K562 (cell line): Measurements from ENCODE around the gene RNF223. TPM values are rescaled to one million over a fixed set of nuclear protein-coding genes. Genes with fewer than 3 reads are reported as not detected.

Experiments
- ATF1 ChIP-seq, 2 experiments: fragments of 450-650 bp in 1 of 2; IDR thresholded peaks; 2 replicates each; pipeline ENCODE4 v1.6.1; 2016; ENCODE audit warnings: missing compliant biosample characterization in 1 of 2, missing genetic modification characterization in 1 of 2
- CCNT2 ChIP-seq: IDR thresholded peaks from 2 replicates; pipeline ENCODE4 v1.6.1; 2011; ENCODE audit warnings: borderline replicate concordance, low read depth, mild to moderate bottlenecking, moderate library complexity, mixed read lengths, low read length; ENCODE audit not compliant: insufficient read length; ENCODE audit errors: extremely low read depth
- CREM ChIP-seq: IDR thresholded peaks from 2 replicates; pipeline ENCODE4 v1.6.1; 2014; ENCODE audit warnings: antibody characterized with exemption, low read depth
- CTCF ChIP-seq, 3 experiments: IDR thresholded peaks in 2 of 3; conservative IDR thresholded peaks in 1 of 3; 2 replicates each; pipeline ENCODE4 v1.5.1; 2011 to 2012; ENCODE audit warnings: low read length in 3 of 3, mild to moderate bottlenecking in 3 of 3, control low read depth in 2 of 3, improper control_type of control experiment in 1 of 3, inconsistent platforms in 1 of 3, low read depth in 1 of 3, mixed read lengths in 1 of 3, moderate library complexity in 1 of 3; ENCODE audit not compliant: insufficient read depth in 2 of 3
- CTCFL ChIP-seq: IDR thresholded peaks from 2 replicates; pipeline ENCODE4 v1.6.1; 2011; ENCODE audit warnings: borderline replicate concordance, low read depth, mild to moderate bottlenecking, moderate library complexity, low read length; ENCODE audit not compliant: insufficient read depth, poor library complexity, severe bottlenecking
- EGR1 ChIP-seq: fragments of 450-650 bp; conservative IDR thresholded peaks from 2 replicates; pipeline ENCODE4 v1.6.1; 2017; ENCODE audit warnings: mild to moderate bottlenecking
- FUS ChIP-seq: fragments of 200-400 bp; formaldehyde crosslinking; optimal IDR thresholded peaks from 2 replicates; pipeline ENCODE3; 2017; ENCODE audit warnings: low read depth, low read length
- GABPB1 ChIP-seq: sonication (generic); formaldehyde crosslinking; IDR thresholded peaks from 2 replicates; pipeline ENCODE4 v1.8.0; 2022; ENCODE audit warnings: mild to moderate bottlenecking, missing genetic modification reagents
- HMBOX1 ChIP-seq: sonication (generic); IDR thresholded peaks from 2 replicates; pipeline ENCODE4 v1.6.1; 2016
- HMGN3 ChIP-seq: IDR thresholded peaks from 2 replicates; pipeline ENCODE4 v1.6.1; 2011; ENCODE audit warnings: borderline replicate concordance, low read depth, mild to moderate bottlenecking, mixed read lengths, low read length; ENCODE audit not compliant: insufficient read length; ENCODE audit errors: extremely low read depth
- MAX ChIP-seq: sonication (generic); formaldehyde crosslinking; IDR thresholded peaks from 2 replicates; pipeline ENCODE4 v1.9.0; 2022; ENCODE audit warnings: mild to moderate bottlenecking, missing genetic modification reagents
- MYC ChIP-seq, 2 experiments: fragments of 250-450 bp in 1 of 2; sonication (Bioruptor Pico) in 1 of 2; IDR thresholded peaks; 2 replicates each; pipeline versions ENCODE4 v1.5.1 to v1.6.1; 2012 to 2021; ENCODE audit warnings: low read depth in 2 of 2, borderline replicate concordance in 1 of 2, improper control_type of control experiment in 1 of 2, low read length in 1 of 2, mild to moderate bottlenecking in 1 of 2, moderate library complexity in 1 of 2
- NBN ChIP-seq: fragments of 450-650 bp; IDR thresholded peaks from 2 replicates; pipeline ENCODE4 v1.6.1; 2016; ENCODE audit warnings: low read depth, mild to moderate bottlenecking
- NELFE ChIP-seq: IDR thresholded peaks from 2 replicates; pipeline ENCODE4 v1.6.1; 2011; ENCODE audit warnings: mild to moderate bottlenecking; ENCODE audit not compliant: insufficient read depth, insufficient read length
- NRF1 ChIP-seq, 2 experiments: fragments of 450-650 bp; IDR thresholded peaks in 1 of 2; conservative IDR thresholded peaks in 1 of 2; 2 replicates each; pipeline ENCODE4 v1.6.1; 2014; ENCODE audit warnings: mild to moderate bottlenecking in 2 of 2
- SRF ChIP-seq, 2 experiments: fragments of 250-450, 450-650 bp in 1 of 2; sonication (Bioruptor Pico) in 1 of 2; sonication (generic) in 1 of 2; formaldehyde crosslinking; IDR thresholded peaks; 2 replicates each; pipeline versions ENCODE4 v1.5.0 to v1.5.1; 2020 to 2022; ENCODE audit warnings: mild to moderate bottlenecking in 1 of 2, missing genetic modification reagents in 1 of 2
- STAG1 ChIP-seq: sonication (generic); formaldehyde crosslinking; IDR thresholded peaks from 2 replicates; pipeline ENCODE4 v1.5.0; 2020; ENCODE audit warnings: missing genetic modification reagents, borderline replicate concordance
- TFAP4 ChIP-seq: sonication (generic); formaldehyde crosslinking; IDR thresholded peaks from 2 replicates; pipeline ENCODE4 v1.8.0; 2022; ENCODE audit warnings: missing genetic modification reagents, mild to moderate bottlenecking, moderate library complexity, borderline replicate concordance
- THAP7 ChIP-seq: fragments of 250-450 bp; sonication (Bioruptor Pico); IDR thresholded peaks from 2 replicates; pipeline ENCODE4 v1.5.0; 2021
- ZSCAN29 ChIP-seq: fragments of 450-650 bp; IDR thresholded peaks from 2 replicates; pipeline ENCODE4 v1.6.1; 2017
- polyA plus RNA-seq, 8 experiments: library from polyadenylated mRNA; depleted of rRNA in 4 of 8; stranded (reverse) in 5 of 8; unstranded in 3 of 8; fragments of >200 nt; fragmentation: Nextera tagmentation in 2 of 8; fragmentation: Illumina TruSeq in 1 of 8; extraction: Ambion mirVana in 2 of 8; extraction: Trizol in 1 of 8; gene quantifications; 2 replicates each; pipeline versions ENCODE4 v1.2.1 to v1.2.3, GENCODE V29; 2011 to 2014; ENCODE audit warnings: inconsistent platforms in 1 of 8, missing spikeins in 1 of 8
- total RNA-seq, 7 experiments: library from RNA; depleted of rRNA in 6 of 7; stranded (reverse); fragments of >200 nt in 6 of 7; fragmentation: Illumina TruSeq in 2 of 7; extraction: Trizol in 2 of 7; gene quantifications; 2 replicates each; pipeline versions ENCODE4 v1.2.1 to v1.2.3, GENCODE V29; 2011 to 2021; ENCODE audit warnings: low replicate concordance in 1 of 7

RNF223 gene
- total and polyA plus RNA-seq, 9 of the 15 experiments (the other 6 are each of a cell fraction or from before 2014, with no cell fraction given): 0.04 to 0.32 TPM; not detected in 7

GRCh38 chr1:1033009-1033587 lies 41.0 kb downstream of the RNF223 start (continued):
- TF ChIP-seq MYC (IDR thresholded peaks at IDR 0.05; ENCODE audit: low read depth, low read length) (peak; percentile 36; the same call in 1 of the 2 replicates), MYC (CRISPR knock-in tag; IDR thresholded peaks at IDR 0.05; ENCODE audit: borderline replicate concordance, low read depth) (no peak), FUS (peak; percentile 41), GABPB1 (CRISPR knock-in tag) (peak; percentile 74), ZSCAN29 (no peak), CREM (peak; percentile 95), CTCFL (peak; percentile 60), CCNT2 (peak; percentile 76), ATF1 (CRISPR knock-in tag; IDR thresholded peaks at IDR 0.05) (peak; percentile 64), ATF1 (tag; IDR thresholded peaks at IDR 0.05) (peak; percentile 96), STAG1 (CRISPR knock-in tag) (peak; percentile 59; the same call in 1 of the 2 replicates), SRF (CRISPR knock-in tag; IDR thresholded peaks at IDR 0.05) (0 out of 4 replicates have a peak, but pooled peaks of 1 of the 2 experiments have one; percentile 39), THAP7 (no peak), HMGN3 (no peak), NBN (no peak), NELFE (no peak), MAX (CRISPR knock-in tag) (peak; percentile 44), HMBOX1 (no peak), NRF1 (conservative IDR thresholded peaks at IDR 0.05 in 1 of 2, IDR thresholded peaks at IDR 0.05 in 1 of 2) (peak; percentile 64 to 71; a peak in 3 of 4 replicates), TFAP4 (CRISPR knock-in tag) (peak; percentile 71; the same call in 1 of the 2 replicates), EGR1 (peak; percentile 63), CTCF (IDR thresholded peaks at IDR 0.05 in 2 of 3, conservative IDR thresholded peaks at IDR 0.05 in 1 of 3; ENCODE audit: insufficient read depth in 2 of 3, low read depth in 1 of 3, low read length in 3 of 3) (peak; percentile 85 to 93 (median 89))
